Measurements from ENCODE around the gene MECR.

DNA sequence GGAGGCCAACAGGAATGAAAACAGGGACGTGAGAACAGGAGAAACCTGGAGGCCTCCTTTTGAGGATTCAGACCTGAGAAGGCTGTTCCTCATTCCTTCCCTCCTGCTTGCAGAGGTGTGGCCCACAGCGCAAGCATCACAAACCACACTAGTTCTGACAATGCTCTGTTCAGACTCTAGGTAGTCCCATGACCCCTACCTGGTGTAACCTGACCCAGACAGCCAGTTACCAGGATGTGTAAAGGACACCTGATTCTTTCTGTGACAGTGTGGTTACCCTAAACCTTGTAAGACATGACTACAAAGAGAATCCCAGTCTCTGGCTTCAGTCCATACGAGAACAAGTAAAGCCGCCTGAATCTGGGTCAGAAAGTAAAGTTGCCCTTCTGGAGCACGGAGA, 3.2 kb downstream of the MECR start:
- TF ChIP-seq, protein P1, sequence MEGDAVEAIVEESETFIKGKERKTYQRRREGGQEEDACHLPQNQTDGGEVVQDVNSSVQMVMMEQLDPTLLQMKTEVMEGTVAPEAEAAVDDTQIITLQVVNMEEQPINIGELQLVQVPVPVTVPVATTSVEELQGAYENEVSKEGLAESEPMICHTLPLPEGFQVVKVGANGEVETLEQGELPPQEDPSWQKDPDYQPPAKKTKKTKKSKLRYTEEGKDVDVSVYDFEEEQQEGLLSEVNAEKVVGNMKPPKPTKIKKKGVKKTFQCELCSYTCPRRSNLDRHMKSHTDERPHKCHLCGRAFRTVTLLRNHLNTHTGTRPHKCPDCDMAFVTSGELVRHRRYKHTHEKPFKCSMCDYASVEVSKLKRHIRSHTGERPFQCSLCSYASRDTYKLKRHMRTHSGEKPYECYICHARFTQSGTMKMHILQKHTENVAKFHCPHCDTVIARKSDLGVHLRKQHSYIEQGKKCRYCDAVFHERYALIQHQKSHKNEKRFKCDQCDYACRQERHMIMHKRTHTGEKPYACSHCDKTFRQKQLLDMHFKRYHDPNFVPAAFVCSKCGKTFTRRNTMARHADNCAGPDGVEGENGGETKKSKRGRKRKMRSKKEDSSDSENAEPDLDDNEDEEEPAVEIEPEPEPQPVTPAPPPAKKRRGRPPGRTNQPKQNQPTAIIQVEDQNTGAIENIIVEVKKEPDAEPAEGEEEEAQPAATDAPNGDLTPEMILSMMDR (IDR thresholded peaks at IDR 0.05), result no peak
- TF ChIP-seq ZFX (IDR thresholded peaks at IDR 0.05; ENCODE audit: borderline replicate concordance), result no peak

Data from 22Rv1 (cell line).